Measurements from ENCODE around the gene ATP6V0D1.
"Not testable (repeated sequence)": the region's sequence is repeated elsewhere in the genome, so short reads cannot be mapped to it uniquely, and the experiment has no call there.

The ATP6V0D1 gene

GRCh38 chr16:67423611-67424260 lies 57.2 kb downstream of the ATP6V0D1 start:
- Histone ChIP-seq H3K4me3 (ENCODE audit: low read depth in 1 of 2, low read length in 2 of 2) (no peak overlapping the region), H3K27me3 (ENCODE audit: control insufficient read depth in 1 of 2, insufficient read depth in 2 of 2, low read length in 2 of 2) (peaks cover 0 to 5% of the 10 kb centered on the region in 2 donors), H3K9ac (ENCODE audit: low read length) (no peak overlapping the region), H3K9me3 (ENCODE audit: low read length) (no peaks in the 10 kb centered on the region), H3K36me3 (ENCODE audit: insufficient read depth, low read length) (no peaks in the 10 kb centered on the region), H3K27ac (ENCODE audit: low read depth, low read length) (no peak overlapping the region), H3K4me1 (ENCODE audit: insufficient read depth, low read length) (peaks cover 5% of the 10 kb centered on the region)

GRCh38 chr16:67423015-67423414 lies 57.9 kb downstream of the ATP6V0D1 start:
- Histone ChIP-seq H3K4me1 (ENCODE audit: insufficient read depth, low read length) (no peaks in the 10 kb centered on the region), H3K4me3 (ENCODE audit: low read depth in 1 of 2, low read length in 2 of 2) (no peak overlapping the region), H3K9ac (ENCODE audit: low read length) (no peak overlapping the region), H3K9me3 (ENCODE audit: low read length) (no peaks in the 10 kb centered on the region), H3K36me3 (ENCODE audit: insufficient read depth, low read length) (no peaks in the 10 kb centered on the region), H3K27ac (ENCODE audit: low read depth, low read length) (no peak overlapping the region), H3K27me3 (ENCODE audit: control insufficient read depth in 1 of 2, insufficient read depth in 2 of 2, low read length in 2 of 2) (peaks cover 0 to 5% of the 10 kb centered on the region in 2 donors)

- Histone ChIP-seq H3K27me3 (ENCODE audit: control insufficient read depth in 1 of 2, insufficient read depth in 2 of 2, low read length in 2 of 2) (peaks cover 0 to 5% of the 10 kb centered on the region in 2 donors), H3K4me1 (ENCODE audit: insufficient read depth, low read length) (peaks cover 6% of the 10 kb centered on the region), H3K27ac (ENCODE audit: low read depth, low read length) (no peak overlapping the region), H3K36me3 (ENCODE audit: insufficient read depth, low read length) (no peaks in the 10 kb centered on the region), H3K9me3 (ENCODE audit: low read length) (no peaks in the 10 kb centered on the region), H3K4me3 (ENCODE audit: low read depth in 1 of 2, low read length in 2 of 2) (no peak overlapping the region), H3K9ac (ENCODE audit: low read length) (no peak overlapping the region)
These were observed 59.9 kb downstream of the ATP6V0D1 start for GRCh38 chr16:67421030-67421429.

- peaks cover 6% of the 10 kb centered on the region for H3K4me1 ChIP-seq (ENCODE audit: insufficient read depth, low read length)
- H3K27ac ChIP-seq (ENCODE audit: low read depth, low read length) = no peak overlapping the region
- no peak overlapping the region for H3K4me3 ChIP-seq (ENCODE audit: low read depth in 1 of 2, low read length in 2 of 2)
- H3K27me3 ChIP-seq (ENCODE audit: control insufficient read depth in 1 of 2, insufficient read depth in 2 of 2, low read length in 2 of 2) = no peaks in the 10 kb centered on the region
- H3K9me3 ChIP-seq (ENCODE audit: low read length) = no peaks in the 10 kb centered on the region
- no peaks in the 10 kb centered on the region for H3K36me3 ChIP-seq (ENCODE audit: insufficient read depth, low read length)
- H3K9ac ChIP-seq (ENCODE audit: low read length) = no peak overlapping the region
These were observed 61.0 kb downstream of the ATP6V0D1 start for GRCh38 chr16:67419931-67420330.

GRCh38 chr16:67419502-67419901 lies 61.5 kb downstream of the ATP6V0D1 start:
- Histone ChIP-seq H3K4me1 (ENCODE audit: insufficient read depth, low read length) (peaks cover 6% of the 10 kb centered on the region), H3K9ac (ENCODE audit: low read length) (no peak overlapping the region), H3K36me3 (ENCODE audit: insufficient read depth, low read length) (no peaks in the 10 kb centered on the region), H3K27ac (ENCODE audit: low read depth, low read length) (no peak overlapping the region), H3K9me3 (ENCODE audit: low read length) (no peaks in the 10 kb centered on the region), H3K4me3 (ENCODE audit: low read depth in 1 of 2, low read length in 2 of 2) (no peak overlapping the region), H3K27me3 (ENCODE audit: control insufficient read depth in 1 of 2, insufficient read depth in 2 of 2, low read length in 2 of 2) (no peaks in the 10 kb centered on the region)

GRCh38 chr16:67417333-67418061 lies 63.5 kb downstream of the ATP6V0D1 start:
- no peaks in the 10 kb centered on the region for H3K36me3 ChIP-seq (ENCODE audit: insufficient read depth, low read length)
- no peak overlapping the region for H3K27ac ChIP-seq (ENCODE audit: low read depth, low read length)
- no peaks in the 10 kb centered on the region for H3K27me3 ChIP-seq (ENCODE audit: control insufficient read depth in 1 of 2, insufficient read depth in 2 of 2, low read length in 2 of 2)
- no peaks in the 10 kb centered on the region for H3K9me3 ChIP-seq (ENCODE audit: low read length)
- H3K4me1 ChIP-seq (ENCODE audit: insufficient read depth, low read length) = peaks cover 6% of the 10 kb centered on the region
- no peak overlapping the region for H3K4me3 ChIP-seq (ENCODE audit: low read depth in 1 of 2, low read length in 2 of 2)
- H3K9ac ChIP-seq (ENCODE audit: low read length) = no peak overlapping the region

- peak within 1 kb of the TSS; percentile 85 to 86 for H3K4me3 ChIP-seq (ENCODE audit: low read depth in 1 of 2, low read length in 2 of 2)
- no peaks in the 10 kb centered on the region for H3K27me3 ChIP-seq (ENCODE audit: control insufficient read depth in 1 of 2, insufficient read depth in 2 of 2, low read length in 2 of 2)
- H3K27ac ChIP-seq (ENCODE audit: low read depth, low read length) = peak within 1 kb of the TSS; percentile 68
- no peaks in the 10 kb centered on the region for H3K9me3 ChIP-seq (ENCODE audit: low read length)
- peak within 1 kb of the TSS; percentile 92 for H3K9ac ChIP-seq (ENCODE audit: low read length)
- peaks cover 6% of the 10 kb centered on the region for H3K4me1 ChIP-seq (ENCODE audit: insufficient read depth, low read length)
- no peaks in the 10 kb centered on the region for H3K36me3 ChIP-seq (ENCODE audit: insufficient read depth, low read length)
These were observed 64.8 kb downstream of the ATP6V0D1 start, which contains the start of gene ZDHHC1 for GRCh38 chr16:67415872-67416793. Gene ZDHHC1, minus strand, starts transcription at chr16:67416477. Its CDS starts 8,702 bp downstream, at chr16:67407775.

GRCh38 chr16:67415421-67415820 lies 65.5 kb downstream of the ATP6V0D1 start:
- H3K4me3 ChIP-seq (ENCODE audit: low read depth in 1 of 2, low read length in 2 of 2) = peak overlapping the region; percentile 85 to 86
- not testable (repeated sequence) for H3K4me1 ChIP-seq (ENCODE audit: insufficient read depth, low read length); H3K36me3 ChIP-seq (ENCODE audit: insufficient read depth, low read length); H3K9me3 ChIP-seq (ENCODE audit: low read length); H3K27me3 ChIP-seq (ENCODE audit: control insufficient read depth in 1 of 2, insufficient read depth in 2 of 2, low read length in 2 of 2)
- peak overlapping the region; percentile 68 for H3K27ac ChIP-seq (ENCODE audit: low read depth, low read length)
- H3K9ac ChIP-seq (ENCODE audit: low read length) = peak overlapping the region; percentile 90

- Histone ChIP-seq H3K27me3 (ENCODE audit: control insufficient read depth in 1 of 2, insufficient read depth in 2 of 2, low read length in 2 of 2) (no peaks in the 10 kb centered on the region), H3K9ac (ENCODE audit: low read length) (no peak overlapping the region), H3K36me3 (ENCODE audit: insufficient read depth, low read length) (no peaks in the 10 kb centered on the region), H3K4me1 (ENCODE audit: insufficient read depth, low read length) (peaks cover 6% of the 10 kb centered on the region), H3K4me3 (ENCODE audit: low read depth in 1 of 2, low read length in 2 of 2) (no peak overlapping the region), H3K9me3 (ENCODE audit: low read length) (no peaks in the 10 kb centered on the region), H3K27ac (ENCODE audit: low read depth, low read length) (no peak overlapping the region)
These were observed 66.7 kb downstream of the ATP6V0D1 start for GRCh38 chr16:67413978-67414911.

- Histone ChIP-seq H3K36me3 (ENCODE audit: insufficient read depth, low read length) (no peaks in the 10 kb centered on the region), H3K9ac (ENCODE audit: low read length) (no peak overlapping the region), H3K4me3 (ENCODE audit: low read depth in 1 of 2, low read length in 2 of 2) (no peak overlapping the region), H3K27ac (ENCODE audit: low read depth, low read length) (no peak overlapping the region), H3K27me3 (ENCODE audit: control insufficient read depth in 1 of 2, insufficient read depth in 2 of 2, low read length in 2 of 2) (no peaks in the 10 kb centered on the region), H3K4me1 (ENCODE audit: insufficient read depth, low read length) (peaks cover 9% of the 10 kb centered on the region), H3K9me3 (ENCODE audit: low read length) (no peaks in the 10 kb centered on the region)
These were observed 68.7 kb downstream of the ATP6V0D1 start for GRCh38 chr16:67412294-67412693.
